GM21723 (cell line): Measurements from ENCODE around the gene NADK.

ENCODE experiments used
- ATAC-seq: cut with Tn5 transposase; IDR thresholded peaks from one replicate; pipeline ENCODE4 v1.9.1; 2021; ENCODE audit warnings: mild to moderate bottlenecking, moderate library complexity; ENCODE audit not compliant: unreplicated experiment

The NADK gene, protein sequence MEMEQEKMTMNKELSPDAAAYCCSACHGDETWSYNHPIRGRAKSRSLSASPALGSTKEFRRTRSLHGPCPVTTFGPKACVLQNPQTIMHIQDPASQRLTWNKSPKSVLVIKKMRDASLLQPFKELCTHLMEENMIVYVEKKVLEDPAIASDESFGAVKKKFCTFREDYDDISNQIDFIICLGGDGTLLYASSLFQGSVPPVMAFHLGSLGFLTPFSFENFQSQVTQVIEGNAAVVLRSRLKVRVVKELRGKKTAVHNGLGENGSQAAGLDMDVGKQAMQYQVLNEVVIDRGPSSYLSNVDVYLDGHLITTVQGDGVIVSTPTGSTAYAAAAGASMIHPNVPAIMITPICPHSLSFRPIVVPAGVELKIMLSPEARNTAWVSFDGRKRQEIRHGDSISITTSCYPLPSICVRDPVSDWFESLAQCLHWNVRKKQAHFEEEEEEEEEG

GRCh38 chr1:1777950-1778662 lies at the start of gene NADK:
NADK (minus strand) TSS chr1:1778470; CDS start chr1:1765406, 13,064 bp downstream.
- ATAC-seq: peak; percentile 31

DNA sequence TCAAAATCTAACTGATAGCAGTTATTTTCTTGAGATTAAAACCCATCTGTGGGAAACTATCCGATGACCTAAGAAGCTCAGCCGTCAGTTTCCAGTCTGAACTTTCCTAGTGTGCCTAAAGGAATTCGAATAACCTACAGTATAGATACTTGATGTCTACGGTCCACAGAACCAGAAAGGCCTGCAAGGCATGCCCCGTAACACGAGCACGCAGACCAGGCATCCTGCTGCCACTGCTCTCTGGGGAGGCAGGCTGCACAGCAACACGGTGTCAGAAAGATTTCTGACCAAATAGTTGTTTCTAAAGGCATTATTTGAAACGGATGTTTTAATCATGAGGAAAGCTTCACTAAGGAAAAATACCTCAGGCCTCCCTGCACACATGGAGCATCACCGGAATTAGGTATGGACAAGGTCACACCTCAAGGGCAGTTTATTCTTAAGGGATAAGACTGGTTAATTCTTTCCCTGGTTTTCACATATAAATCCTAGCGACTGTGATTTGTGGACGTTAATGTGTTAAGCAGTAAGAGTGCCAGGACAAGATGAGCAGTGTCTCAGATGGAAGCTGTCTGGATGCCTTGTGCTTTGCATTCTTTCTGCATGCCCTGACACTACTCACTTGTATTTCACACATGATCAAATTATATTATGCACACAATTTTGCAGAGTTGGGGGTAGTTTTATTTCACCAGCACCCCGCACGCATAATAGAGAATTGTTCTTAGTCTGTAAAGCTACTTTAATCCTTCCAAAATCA lies 49.0 kb upstream of the NADK start:
- no peak for ATAC-seq

DNA sequence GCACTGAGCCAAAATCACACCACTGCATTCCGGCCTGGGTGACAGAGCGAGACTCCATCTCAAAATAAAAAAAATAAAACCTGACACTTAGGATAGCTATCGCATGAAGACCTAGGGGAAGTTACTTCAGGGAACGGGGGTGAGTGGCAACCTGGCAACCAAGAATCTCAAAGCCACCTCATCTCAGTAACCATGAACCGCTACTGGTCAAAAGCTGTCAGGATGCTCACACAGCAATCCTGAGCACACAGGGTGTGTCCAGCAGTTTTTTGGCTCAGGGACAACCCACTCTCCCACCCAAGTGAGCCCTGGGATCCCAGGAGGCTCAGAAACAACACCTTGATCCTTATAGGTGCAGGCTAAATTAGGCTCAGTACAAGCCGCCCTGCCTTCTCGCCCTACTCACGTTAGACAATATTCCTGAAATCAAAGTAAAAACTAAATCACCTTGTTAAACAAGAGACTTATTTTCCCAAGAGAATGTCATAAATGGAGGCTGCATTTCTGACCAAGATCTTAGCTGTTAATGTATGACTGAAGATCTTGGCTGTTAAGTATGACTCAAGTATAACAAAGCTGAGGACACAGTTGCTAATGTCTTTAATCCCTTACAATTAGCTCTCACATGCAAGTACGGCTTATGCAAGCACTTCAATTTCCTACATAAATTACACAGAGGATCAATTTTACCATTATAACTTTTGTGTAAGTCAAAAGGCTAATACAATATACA lies 48.3 kb upstream of the NADK start:
- no peak for ATAC-seq

DNA sequence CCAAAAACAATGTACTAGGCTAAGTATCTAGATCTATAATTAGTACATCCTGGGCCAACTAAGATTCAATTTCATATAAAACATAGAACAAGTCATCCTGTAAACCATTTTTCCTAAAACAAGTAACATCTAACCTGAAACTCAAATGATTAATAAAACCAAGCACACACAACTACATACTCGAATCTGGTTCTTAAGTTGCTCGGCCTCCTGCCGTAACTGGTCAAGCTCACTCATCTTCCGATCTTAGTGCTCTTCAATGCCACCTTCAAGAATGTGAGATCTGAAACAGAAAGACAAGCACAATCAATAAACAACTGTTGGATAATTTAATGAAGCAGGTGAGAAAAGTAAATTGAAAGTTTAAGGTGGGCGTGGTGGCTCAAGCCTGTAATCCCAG lies 46.9 kb upstream of the NADK start:
- no peak for ATAC-seq

DNA sequence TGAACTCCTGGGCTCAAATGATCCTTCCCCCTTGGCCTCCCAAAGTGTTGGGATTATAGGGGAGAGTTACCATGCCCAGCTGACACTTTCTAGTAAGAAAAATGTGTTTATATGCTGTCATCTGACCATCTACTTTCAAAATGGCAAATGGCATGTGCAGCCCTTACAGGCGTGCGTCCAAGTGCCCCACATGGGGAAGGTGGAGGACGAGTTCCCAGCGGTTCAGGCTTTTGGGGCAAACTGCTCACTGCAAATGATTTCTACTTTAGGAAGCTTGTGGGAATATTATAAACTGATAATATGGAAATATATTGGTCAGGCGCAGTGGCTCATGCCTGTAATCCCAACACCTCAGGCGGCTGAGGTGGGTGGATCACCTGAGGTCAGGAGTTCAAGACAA lies 41.5 kb upstream of the NADK start:
- ATAC-seq: no peak

- ATAC-seq: no peak
These were observed 39.0 kb upstream of the NADK start for GRCh38 chr1:1817221-1817620.

GRCh38 chr1:1815606-1816281 lies 37.5 kb upstream of the NADK start:
- no peak for ATAC-seq

- no peak for ATAC-seq
These were observed 31.2 kb upstream of the NADK start for GRCh38 chr1:1809489-1809888.

- no peak for ATAC-seq
These were observed 29.9 kb upstream of the NADK start for GRCh38 chr1:1808206-1808605.

DNA sequence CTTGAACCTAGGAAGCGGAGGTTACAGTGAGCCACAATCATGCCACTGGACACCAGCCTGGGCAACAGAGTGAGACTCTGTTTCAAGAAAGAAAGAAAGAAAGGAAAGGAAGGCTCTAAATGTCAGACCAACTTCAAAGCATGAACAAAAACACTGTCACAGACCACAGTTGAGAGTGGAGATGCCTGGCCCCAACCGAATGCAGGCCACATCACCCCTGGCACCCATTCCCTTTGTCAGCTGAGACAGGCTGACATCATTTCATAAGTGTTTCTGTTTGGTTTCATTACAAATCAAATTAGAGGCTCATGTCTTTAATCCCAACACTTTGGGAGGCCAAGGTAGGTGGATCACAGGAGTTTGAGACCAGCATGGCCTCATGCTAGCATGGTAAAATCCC lies 28.6 kb upstream of the NADK start:
- ATAC-seq: no peak

DNA sequence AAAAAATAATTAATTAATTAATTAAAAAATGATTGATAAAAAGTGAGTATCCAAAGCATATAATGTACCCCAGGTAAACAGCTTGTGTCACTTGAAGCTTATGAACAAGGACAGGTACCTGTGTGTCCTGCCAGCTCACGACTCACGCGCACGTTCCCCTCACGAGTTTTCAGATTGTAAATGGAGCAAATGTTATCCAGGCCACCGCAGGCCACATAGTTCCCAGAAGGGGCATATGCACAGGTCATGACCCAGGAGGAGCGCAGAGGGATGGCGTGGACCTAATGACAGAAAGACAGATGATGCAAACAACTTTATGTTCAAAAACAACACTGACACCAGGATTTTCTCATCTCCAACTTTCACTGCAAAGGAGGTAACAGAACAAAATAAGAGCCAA lies 26.0 kb upstream of the NADK start:
- no peak for ATAC-seq

DNA sequence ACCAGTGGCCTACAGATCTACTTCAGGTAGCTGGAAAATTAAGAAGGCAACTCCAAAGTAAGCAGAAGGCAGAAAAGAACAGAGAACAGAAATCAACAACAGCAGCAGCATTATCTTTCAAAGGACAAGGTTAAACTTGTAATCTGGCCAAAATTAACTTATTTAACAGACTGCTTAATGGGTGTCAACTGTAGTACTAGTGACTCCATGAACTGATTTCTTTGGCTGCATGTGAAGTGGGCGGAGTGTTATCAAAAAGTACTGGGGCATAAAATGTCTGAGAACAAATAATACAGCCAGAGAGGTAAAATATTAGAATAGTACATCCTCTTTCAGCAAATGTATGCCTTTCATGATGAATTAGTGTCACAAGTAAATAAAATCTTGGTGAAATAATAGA lies 24.6 kb upstream of the NADK start:
- no peak for ATAC-seq

DNA sequence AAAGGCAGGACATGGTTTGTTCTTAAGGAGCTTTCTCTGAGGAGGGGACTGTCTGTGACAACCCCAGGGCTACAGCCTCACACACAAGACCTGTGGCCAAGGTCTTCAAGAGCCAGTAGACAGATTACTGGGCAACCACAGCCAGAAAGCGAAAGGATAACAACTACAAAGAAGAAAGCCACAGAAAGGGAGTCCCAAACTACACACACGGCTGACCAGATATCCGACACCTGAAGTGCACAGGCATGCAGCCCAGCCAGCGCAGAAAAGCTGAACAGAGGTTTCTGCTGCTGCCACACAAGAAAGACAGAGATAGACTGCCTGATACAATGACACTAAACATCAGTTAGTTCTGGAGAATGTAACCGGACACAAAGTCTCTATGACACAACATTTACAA lies 21.4 kb upstream of the NADK start:
- ATAC-seq: peak; percentile 64

GRCh38 chr1:1797731-1798341 lies 19.6 kb upstream of the NADK start:
- ATAC-seq: no peak

- ATAC-seq: no peak
These were observed 18.2 kb upstream of the NADK start for GRCh38 chr1:1796466-1796865.

DNA sequence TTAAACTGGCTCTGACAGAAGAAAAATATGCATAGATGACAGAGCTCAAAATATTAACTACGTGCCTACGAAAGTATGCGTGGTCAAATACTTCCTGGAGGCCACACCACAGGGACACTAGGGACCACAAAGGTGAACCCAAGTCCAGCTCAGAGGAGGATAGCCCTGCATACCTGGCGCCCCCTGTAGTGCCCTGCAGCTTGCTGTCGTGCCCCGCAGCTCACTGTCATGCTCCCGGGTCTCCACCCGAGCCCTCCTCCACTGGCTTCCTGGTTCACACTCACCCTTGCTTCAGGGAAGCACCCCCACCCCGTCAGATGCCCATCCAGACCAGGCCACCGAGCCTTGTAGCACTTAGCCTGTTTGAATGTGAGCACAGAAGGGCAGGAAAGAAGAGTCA lies 16.7 kb upstream of the NADK start:
- ATAC-seq: no peak

DNA sequence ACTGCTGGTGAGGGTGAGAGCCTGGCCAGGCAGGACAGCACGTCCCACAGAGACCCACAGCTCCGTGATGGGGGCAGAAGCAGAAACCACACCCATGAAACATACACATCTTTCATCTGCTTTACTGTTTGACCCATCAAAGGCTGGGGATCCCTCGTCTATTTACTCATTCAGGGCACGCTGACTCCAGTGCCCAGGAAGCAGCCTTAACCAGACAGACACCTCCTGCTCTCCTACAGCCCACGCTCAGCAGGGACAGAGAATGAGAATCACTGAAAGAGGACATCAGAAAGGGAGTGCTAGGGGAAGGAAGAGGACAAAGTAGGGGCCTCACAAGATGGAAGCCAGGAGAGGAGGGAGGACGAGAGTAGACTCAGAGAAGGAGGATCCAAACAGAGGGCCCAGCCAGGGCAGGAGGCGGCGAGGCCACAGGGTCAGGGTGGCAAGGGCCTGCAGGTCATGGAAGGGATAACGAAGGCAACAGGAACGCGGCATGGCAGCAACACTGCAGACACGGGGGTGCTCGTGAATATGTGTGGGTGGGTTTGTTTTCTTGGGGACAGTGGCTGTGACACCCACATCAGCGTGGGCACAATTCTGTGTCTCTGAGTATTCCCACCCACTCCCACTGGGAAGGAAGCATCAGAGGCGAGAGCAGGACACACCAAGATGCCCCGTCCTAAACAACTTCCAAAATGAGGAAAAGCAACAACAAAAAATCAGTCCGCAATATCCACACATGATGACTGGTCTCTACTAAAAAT lies 15.4 kb upstream of the NADK start:
- ATAC-seq: no peak

GRCh38 chr1:1788646-1789431 lies 10.6 kb upstream of the NADK start:
- ATAC-seq: no peak
